ENCODE measurements around the gene VDR.

- peak; percentile 45 to 67 (median 67) for TF ChIP-seq POLR2A (IDR thresholded peaks at IDR 0.05)
- TF ChIP-seq CTCF (IDR thresholded peaks at IDR 0.05), result no peak
Measured at GRCh38 chr12:47820631-47821345, 84.0 kb downstream of the VDR start.
